DND-41 (cell line): ENCODE results near the gene ABCC10.

Experiments used
- EZH2 ChIP-seq: IDR thresholded peaks from 3 replicates; pipeline ENCODE4 v1.6.1; 2012; ENCODE audit warnings: borderline replicate concordance, low read depth, mild to moderate bottlenecking, moderate library complexity, low read length, inconsistent platforms; ENCODE audit not compliant: severe bottlenecking
- TF ChIP-seq, protein P1 (sequence below): IDR thresholded peaks from 2 replicates; pipeline ENCODE4 v1.5.1; 2012; ENCODE audit warnings: borderline replicate concordance, low read length, moderate library complexity, mild to moderate bottlenecking; ENCODE audit not compliant: poor library complexity, severe bottlenecking; ENCODE audit errors: extremely low read depth

GRCh38 chr6:43489277-43490072, 62.1 kb downstream of the ABCC10 start:
- TF ChIP-seq EZH2 = no peak
- TF ChIP-seq, protein P1, sequence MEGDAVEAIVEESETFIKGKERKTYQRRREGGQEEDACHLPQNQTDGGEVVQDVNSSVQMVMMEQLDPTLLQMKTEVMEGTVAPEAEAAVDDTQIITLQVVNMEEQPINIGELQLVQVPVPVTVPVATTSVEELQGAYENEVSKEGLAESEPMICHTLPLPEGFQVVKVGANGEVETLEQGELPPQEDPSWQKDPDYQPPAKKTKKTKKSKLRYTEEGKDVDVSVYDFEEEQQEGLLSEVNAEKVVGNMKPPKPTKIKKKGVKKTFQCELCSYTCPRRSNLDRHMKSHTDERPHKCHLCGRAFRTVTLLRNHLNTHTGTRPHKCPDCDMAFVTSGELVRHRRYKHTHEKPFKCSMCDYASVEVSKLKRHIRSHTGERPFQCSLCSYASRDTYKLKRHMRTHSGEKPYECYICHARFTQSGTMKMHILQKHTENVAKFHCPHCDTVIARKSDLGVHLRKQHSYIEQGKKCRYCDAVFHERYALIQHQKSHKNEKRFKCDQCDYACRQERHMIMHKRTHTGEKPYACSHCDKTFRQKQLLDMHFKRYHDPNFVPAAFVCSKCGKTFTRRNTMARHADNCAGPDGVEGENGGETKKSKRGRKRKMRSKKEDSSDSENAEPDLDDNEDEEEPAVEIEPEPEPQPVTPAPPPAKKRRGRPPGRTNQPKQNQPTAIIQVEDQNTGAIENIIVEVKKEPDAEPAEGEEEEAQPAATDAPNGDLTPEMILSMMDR = no peak
